Vagina (tissue), 2 donors: ENCODE results near the gene PTPN21.

Experiments used
- CTCF ChIP-seq, 3 experiments: fragments of 450-650 bp in 2 of 3; fragments of 200-600 bp in 1 of 3; sonication (generic) in 1 of 3; IDR thresholded peaks; one replicate each; pipeline ENCODE4 v1.5.1; 2017 to 2019; ENCODE audit warnings: antibody characterized with exemption in 3 of 3, mild to moderate bottlenecking in 2 of 3, moderate library complexity in 2 of 3
- POLR2AphosphoS5 ChIP-seq, 2 donors: sonication (generic); formaldehyde crosslinking; IDR thresholded peaks; one replicate each; pipeline ENCODE4 v1.9.0; 2017; ENCODE audit warnings: antibody characterized with exemption in 2 of 2, mild to moderate bottlenecking in 2 of 2, low read depth in 1 of 2; ENCODE audit not compliant: insufficient read depth in 1 of 2

DNA sequence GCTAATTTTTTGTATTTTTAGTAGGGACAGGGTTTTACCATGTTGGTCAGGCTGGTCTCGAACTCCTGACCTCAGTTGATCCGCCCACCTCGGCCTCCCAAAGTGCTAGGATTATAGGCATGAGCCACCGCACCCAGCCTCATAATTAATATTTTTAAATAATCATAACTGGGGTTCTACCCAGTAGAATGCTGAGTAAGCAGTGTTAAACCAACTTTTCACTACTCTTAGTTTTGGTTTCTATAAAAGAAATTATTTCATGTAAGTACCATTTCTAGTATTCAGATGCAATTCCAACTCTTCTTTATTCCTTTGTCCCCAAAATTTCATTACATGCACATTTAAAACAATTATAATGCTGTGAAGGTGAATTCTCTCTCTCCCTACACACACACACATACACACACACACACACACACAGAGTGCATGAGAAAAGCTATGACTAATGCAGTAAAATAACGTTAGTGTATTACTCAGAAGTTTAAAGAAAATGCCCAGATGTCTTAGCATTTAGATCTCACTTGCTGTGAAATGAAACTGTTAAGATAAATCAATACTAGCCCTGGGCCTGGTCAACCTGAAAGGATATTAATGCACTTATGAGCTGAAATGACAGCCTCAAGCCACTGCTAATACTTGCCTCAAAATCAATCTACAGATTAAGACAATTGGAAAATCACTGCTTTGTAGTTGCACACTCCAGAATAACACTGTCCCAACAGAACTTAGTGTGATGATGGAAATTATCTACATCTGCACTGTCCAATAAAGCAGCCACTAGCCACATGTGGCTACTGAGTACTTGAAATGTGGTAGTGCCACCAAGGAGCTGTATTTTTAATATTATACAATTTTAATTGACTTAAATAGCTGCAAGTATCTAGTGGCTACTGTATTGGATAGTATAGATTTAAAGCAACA, 36.0 kb downstream of the PTPN21 start:
- no peak for TF ChIP-seq CTCF (IDR thresholded peaks at IDR 0.05)
- no peak for TF ChIP-seq POLR2AphosphoS5 (IDR thresholded peaks at IDR 0.05; ENCODE audit: insufficient read depth in 1 of 2, low read depth in 1 of 2)
